ENCODE results near the gene CAP1.
"Not testable (repeated sequence)": the region's sequence is repeated elsewhere in the genome, so short reads cannot be mapped to it uniquely, and the experiment has no call there.

CAP1 gene

GRCh38 chr1:40079774-40080400, 39.4 kb downstream of the CAP1 start:
- Histone ChIP-seq H3K4me3 (ENCODE audit: extremely low read depth, insufficient read depth, low read length, poor library complexity, severe bottlenecking) (no peak overlapping the region), H3K9me3 (ENCODE audit: control insufficient read depth, low read length) (no peaks in the 10 kb centered on the region), H3K27ac (ENCODE audit: low read depth, low read length, severe bottlenecking) (no peak overlapping the region), H3K36me3 (ENCODE audit: control insufficient read depth, insufficient read depth, low read length) (peaks cover 54% of the 10 kb centered on the region), H3K4me1 (ENCODE audit: control insufficient read depth, insufficient read depth, low read length, poor library complexity, severe bottlenecking) (no peaks in the 10 kb centered on the region)
- WGBS, 2 experiments (ENCODE audit: insufficient coverage in 2 of 2), result 93 to 94% methylated on average over 3 of the region's 6 CpGs

- Histone ChIP-seq H3K27ac (ENCODE audit: low read depth, low read length, severe bottlenecking) (no peak overlapping the region), H3K9me3 (ENCODE audit: control insufficient read depth, low read length) (no peaks in the 10 kb centered on the region), H3K36me3 (ENCODE audit: control insufficient read depth, insufficient read depth, low read length) (peaks cover 54% of the 10 kb centered on the region), H3K4me1 (ENCODE audit: control insufficient read depth, insufficient read depth, low read length, poor library complexity, severe bottlenecking) (no peaks in the 10 kb centered on the region), H3K4me3 (ENCODE audit: extremely low read depth, insufficient read depth, low read length, poor library complexity, severe bottlenecking) (no peak overlapping the region)
- WGBS, 2 experiments (ENCODE audit: insufficient coverage in 2 of 2), result 61 to 69% methylated on average over 6 to 7 of the region's 7 CpGs
These were observed 41.3 kb downstream of the CAP1 start for GRCh38 chr1:40081871-40082270.

GRCh38 chr1:40084750-40085149, 44.2 kb downstream of the CAP1 start:
- H3K9me3 ChIP-seq (ENCODE audit: control insufficient read depth, low read length); H3K4me3 ChIP-seq (ENCODE audit: extremely low read depth, insufficient read depth, low read length, poor library complexity, severe bottlenecking); H3K4me1 ChIP-seq (ENCODE audit: control insufficient read depth, insufficient read depth, low read length, poor library complexity, severe bottlenecking); H3K27ac ChIP-seq (ENCODE audit: low read depth, low read length, severe bottlenecking): not testable (repeated sequence)
- 28 to 31% methylated on average over 3 to 8 of the region's 11 CpGs for WGBS, 2 experiments (ENCODE audit: insufficient coverage in 2 of 2)
- peaks cover 67% of the 10 kb centered on the region for H3K36me3 ChIP-seq (ENCODE audit: control insufficient read depth, insufficient read depth, low read length)

GRCh38 chr1:40090652-40091355, 50.3 kb downstream of the CAP1 start:
- H3K4me1 ChIP-seq (ENCODE audit: control insufficient read depth, insufficient read depth, low read length, poor library complexity, severe bottlenecking), result no peaks in the 10 kb centered on the region
- H3K27ac ChIP-seq (ENCODE audit: low read depth, low read length, severe bottlenecking), result no peak overlapping the region
- no peaks in the 10 kb centered on the region for H3K9me3 ChIP-seq (ENCODE audit: control insufficient read depth, low read length)
- peaks cover 56% of the 10 kb centered on the region for H3K36me3 ChIP-seq (ENCODE audit: control insufficient read depth, insufficient read depth, low read length)
- WGBS, 2 experiments (ENCODE audit: insufficient coverage in 2 of 2), result 93 to 95% methylated on average over 4 to 5 of the region's 5 CpGs
- no peak overlapping the region for H3K4me3 ChIP-seq (ENCODE audit: extremely low read depth, insufficient read depth, low read length, poor library complexity, severe bottlenecking)

GRCh38 chr1:40092241-40092640, 51.7 kb downstream of the CAP1 start:
- Histone ChIP-seq H3K4me3 (ENCODE audit: extremely low read depth, insufficient read depth, low read length, poor library complexity, severe bottlenecking) (no peak overlapping the region), H3K4me1 (ENCODE audit: control insufficient read depth, insufficient read depth, low read length, poor library complexity, severe bottlenecking) (no peaks in the 10 kb centered on the region), H3K9me3 (ENCODE audit: control insufficient read depth, low read length) (no peaks in the 10 kb centered on the region), H3K27ac (ENCODE audit: low read depth, low read length, severe bottlenecking) (no peak overlapping the region), H3K36me3 (ENCODE audit: control insufficient read depth, insufficient read depth, low read length) (peaks cover 47% of the 10 kb centered on the region)
- WGBS, 2 experiments (ENCODE audit: insufficient coverage in 2 of 2), result 94% methylated on average over 2 of the region's 2 CpGs; no CpG with 5 or more reads in 1 of the 2 experiments

GRCh38 chr1:40092706-40093639, 52.4 kb downstream of the CAP1 start:
- Histone ChIP-seq H3K4me3 (ENCODE audit: extremely low read depth, insufficient read depth, low read length, poor library complexity, severe bottlenecking) (no peak overlapping the region), H3K36me3 (ENCODE audit: control insufficient read depth, insufficient read depth, low read length) (peaks cover 40% of the 10 kb centered on the region), H3K27ac (ENCODE audit: low read depth, low read length, severe bottlenecking) (no peak overlapping the region), H3K4me1 (ENCODE audit: control insufficient read depth, insufficient read depth, low read length, poor library complexity, severe bottlenecking) (no peaks in the 10 kb centered on the region), H3K9me3 (ENCODE audit: control insufficient read depth, low read length) (no peaks in the 10 kb centered on the region)
- 100% methylated on average over 1 of the region's 6 CpGs for WGBS, 2 experiments (ENCODE audit: insufficient coverage in 2 of 2)

- Histone ChIP-seq H3K9me3 (ENCODE audit: control insufficient read depth, low read length) (no peaks in the 10 kb centered on the region), H3K36me3 (ENCODE audit: control insufficient read depth, insufficient read depth, low read length) (peaks cover 25% of the 10 kb centered on the region), H3K4me1 (ENCODE audit: control insufficient read depth, insufficient read depth, low read length, poor library complexity, severe bottlenecking) (no peaks in the 10 kb centered on the region), H3K27ac (ENCODE audit: low read depth, low read length, severe bottlenecking) (no peak overlapping the region), H3K4me3 (ENCODE audit: extremely low read depth, insufficient read depth, low read length, poor library complexity, severe bottlenecking) (no peak overlapping the region)
- WGBS, 2 experiments (ENCODE audit: insufficient coverage in 2 of 2), result 60 to 64% methylated on average over 3 to 4 of the region's 4 CpGs
These were observed 54.1 kb downstream of the CAP1 start for GRCh38 chr1:40094466-40095110.

GRCh38 chr1:40095806-40096205, 55.3 kb downstream of the CAP1 start:
- H3K4me3 ChIP-seq (ENCODE audit: extremely low read depth, insufficient read depth, low read length, poor library complexity, severe bottlenecking), result no peak overlapping the region
- peaks cover 14% of the 10 kb centered on the region for H3K36me3 ChIP-seq (ENCODE audit: control insufficient read depth, insufficient read depth, low read length)
- H3K4me1 ChIP-seq (ENCODE audit: control insufficient read depth, insufficient read depth, low read length, poor library complexity, severe bottlenecking), result no peaks in the 10 kb centered on the region
- WGBS, 2 experiments (ENCODE audit: insufficient coverage in 2 of 2), result 94 to 100% methylated on average over 3 of the region's 3 CpGs
- no peak overlapping the region for H3K27ac ChIP-seq (ENCODE audit: low read depth, low read length, severe bottlenecking)
- no peaks in the 10 kb centered on the region for H3K9me3 ChIP-seq (ENCODE audit: control insufficient read depth, low read length)

GRCh38 chr1:40096646-40096976, 56.1 kb downstream of the CAP1 start:
- no peak overlapping the region for H3K27ac ChIP-seq (ENCODE audit: low read depth, low read length, severe bottlenecking)

GRCh38 chr1:40096977-40097782, 56.7 kb downstream of the CAP1 start, which contains the start of gene PPT1:
TSS of gene PPT1 (minus strand) at chr1:40097252. CDS start at chr1:40097238, 14 bp downstream.
- H3K9me3 ChIP-seq (ENCODE audit: control insufficient read depth, low read length), result no peaks in the 10 kb centered on the region
- peaks cover 6% of the 10 kb centered on the region for H3K36me3 ChIP-seq (ENCODE audit: control insufficient read depth, insufficient read depth, low read length)
- no peak within 1 kb of the TSS for H3K27ac ChIP-seq (ENCODE audit: low read depth, low read length, severe bottlenecking)
- H3K4me1 ChIP-seq (ENCODE audit: control insufficient read depth, insufficient read depth, low read length, poor library complexity, severe bottlenecking), result no peaks in the 10 kb centered on the region
- 1 to 2% methylated on average over 33 to 45 of the region's 51 CpGs for WGBS, 2 experiments (ENCODE audit: insufficient coverage in 2 of 2)
- H3K4me3 ChIP-seq (ENCODE audit: extremely low read depth, insufficient read depth, low read length, poor library complexity, severe bottlenecking), result peak within 1 kb of the TSS; percentile 61

More at GRCh38 chr1:40096646-40096976, 56.1 kb downstream of the CAP1 start:
- 3 to 7% methylated on average over 5 to 8 of the region's 9 CpGs for WGBS, 2 experiments (ENCODE audit: insufficient coverage in 2 of 2)
- no peaks in the 10 kb centered on the region for H3K4me1 ChIP-seq (ENCODE audit: control insufficient read depth, insufficient read depth, low read length, poor library complexity, severe bottlenecking)
- H3K36me3 ChIP-seq (ENCODE audit: control insufficient read depth, insufficient read depth, low read length), result peaks cover 6% of the 10 kb centered on the region
- peak overlapping the region; percentile 61 for H3K4me3 ChIP-seq (ENCODE audit: extremely low read depth, insufficient read depth, low read length, poor library complexity, severe bottlenecking)
- H3K9me3 ChIP-seq (ENCODE audit: control insufficient read depth, low read length), result no peaks in the 10 kb centered on the region
